ENCODE results near the gene GCNT2.
"Not testable (repeated sequence)": the region's sequence is repeated elsewhere in the genome, so short reads cannot be mapped to it uniquely, and the experiment has no call there.

GCNT2 gene

DNA sequence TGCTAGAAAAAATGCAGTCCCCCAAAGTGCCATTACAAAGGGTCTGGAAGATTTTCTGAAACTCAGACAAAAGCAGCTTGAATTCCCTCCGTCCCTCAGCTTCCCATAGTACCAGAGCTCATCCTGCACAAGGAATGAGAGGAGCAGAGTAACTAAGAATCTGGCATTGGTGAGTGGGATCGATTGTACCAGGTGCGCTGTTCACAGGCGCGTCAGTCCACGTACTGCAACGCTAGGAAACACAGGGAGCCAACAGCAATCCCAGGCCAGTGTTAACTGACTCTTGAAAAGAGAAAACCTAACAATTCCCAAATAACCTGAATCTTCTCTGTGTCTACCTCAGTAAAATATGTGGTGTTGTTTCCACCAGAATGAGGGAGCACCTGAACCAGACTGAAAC, 77.9 kb downstream of the GCNT2 start:
- TF ChIP-seq, protein P1, sequence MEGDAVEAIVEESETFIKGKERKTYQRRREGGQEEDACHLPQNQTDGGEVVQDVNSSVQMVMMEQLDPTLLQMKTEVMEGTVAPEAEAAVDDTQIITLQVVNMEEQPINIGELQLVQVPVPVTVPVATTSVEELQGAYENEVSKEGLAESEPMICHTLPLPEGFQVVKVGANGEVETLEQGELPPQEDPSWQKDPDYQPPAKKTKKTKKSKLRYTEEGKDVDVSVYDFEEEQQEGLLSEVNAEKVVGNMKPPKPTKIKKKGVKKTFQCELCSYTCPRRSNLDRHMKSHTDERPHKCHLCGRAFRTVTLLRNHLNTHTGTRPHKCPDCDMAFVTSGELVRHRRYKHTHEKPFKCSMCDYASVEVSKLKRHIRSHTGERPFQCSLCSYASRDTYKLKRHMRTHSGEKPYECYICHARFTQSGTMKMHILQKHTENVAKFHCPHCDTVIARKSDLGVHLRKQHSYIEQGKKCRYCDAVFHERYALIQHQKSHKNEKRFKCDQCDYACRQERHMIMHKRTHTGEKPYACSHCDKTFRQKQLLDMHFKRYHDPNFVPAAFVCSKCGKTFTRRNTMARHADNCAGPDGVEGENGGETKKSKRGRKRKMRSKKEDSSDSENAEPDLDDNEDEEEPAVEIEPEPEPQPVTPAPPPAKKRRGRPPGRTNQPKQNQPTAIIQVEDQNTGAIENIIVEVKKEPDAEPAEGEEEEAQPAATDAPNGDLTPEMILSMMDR (IDR thresholded peaks at IDR 0.05) = no peak
- DNase-seq = no peak
- H3K27ac ChIP-seq = no peak overlapping the region
- no peak overlapping the region for H3K4me3 ChIP-seq
- no peaks in the 10 kb centered on the region for H3K4me1 ChIP-seq
- H3K27me3 ChIP-seq = no peaks in the 10 kb centered on the region
- no peaks in the 10 kb centered on the region for H3K9me3 ChIP-seq
- intact Hi-C loops (cut with DNase I; ENCODE audit: low total_unique reads) = no loop called here
- no peaks in the 10 kb centered on the region for H3K36me3 ChIP-seq

DNA sequence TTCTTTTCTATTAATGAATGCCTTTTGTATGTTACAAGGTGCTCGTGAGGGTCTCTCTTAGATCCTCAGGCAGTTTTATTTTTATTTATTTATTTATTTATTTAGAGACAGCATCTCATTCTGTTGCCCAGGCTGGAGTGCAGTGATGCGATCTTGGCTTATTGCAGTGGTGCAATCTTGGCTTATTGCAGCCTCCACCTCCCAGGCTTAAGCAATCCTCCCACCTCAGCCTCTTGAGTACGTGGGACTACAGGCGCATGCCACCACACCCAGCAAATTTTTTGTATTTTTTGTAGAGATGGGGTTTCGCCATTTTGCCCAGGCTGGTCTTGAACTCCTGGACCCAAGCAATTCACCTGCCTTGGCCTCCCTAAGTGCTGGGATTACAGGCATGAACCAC, 79.5 kb downstream of the GCNT2 start:
- H3K27ac ChIP-seq; H3K4me3 ChIP-seq; DNase-seq; H3K9me3 ChIP-seq; intact Hi-C loops (cut with DNase I; ENCODE audit: low total_unique reads); H3K4me1 ChIP-seq; H3K27me3 ChIP-seq; H3K36me3 ChIP-seq: not testable (repeated sequence)

DNA sequence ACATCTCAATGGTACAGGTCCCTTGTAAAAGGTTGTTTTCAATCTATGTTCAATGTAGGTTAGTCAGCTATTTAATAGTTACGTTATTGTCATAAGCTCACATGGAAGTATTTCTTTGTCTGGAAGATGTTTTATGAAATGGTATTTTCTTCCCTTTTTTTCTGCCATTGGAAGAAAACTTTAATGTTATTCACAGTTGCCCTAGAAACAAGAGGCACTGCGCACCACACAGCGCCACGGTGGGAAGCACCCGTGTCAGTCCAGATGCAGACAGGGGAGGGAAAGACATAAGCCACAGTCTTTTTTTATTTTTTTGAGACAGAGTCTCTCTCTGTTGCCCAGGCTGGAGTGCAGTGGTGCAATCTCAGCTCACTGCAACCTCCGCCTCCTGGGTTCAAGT, 82.1 kb downstream of the GCNT2 start:
- DNase-seq = no peak
- no peak overlapping the region for H3K27ac ChIP-seq
- no peaks in the 10 kb centered on the region for H3K27me3 ChIP-seq
- intact Hi-C loops (cut with DNase I; ENCODE audit: low total_unique reads) = no loop called here
- TF ChIP-seq, protein P1 (IDR thresholded peaks at IDR 0.05) = no peak
- H3K36me3 ChIP-seq = no peaks in the 10 kb centered on the region
- H3K4me1 ChIP-seq = no peaks in the 10 kb centered on the region
- no peaks in the 10 kb centered on the region for H3K9me3 ChIP-seq
- no peak overlapping the region for H3K4me3 ChIP-seq

DNA sequence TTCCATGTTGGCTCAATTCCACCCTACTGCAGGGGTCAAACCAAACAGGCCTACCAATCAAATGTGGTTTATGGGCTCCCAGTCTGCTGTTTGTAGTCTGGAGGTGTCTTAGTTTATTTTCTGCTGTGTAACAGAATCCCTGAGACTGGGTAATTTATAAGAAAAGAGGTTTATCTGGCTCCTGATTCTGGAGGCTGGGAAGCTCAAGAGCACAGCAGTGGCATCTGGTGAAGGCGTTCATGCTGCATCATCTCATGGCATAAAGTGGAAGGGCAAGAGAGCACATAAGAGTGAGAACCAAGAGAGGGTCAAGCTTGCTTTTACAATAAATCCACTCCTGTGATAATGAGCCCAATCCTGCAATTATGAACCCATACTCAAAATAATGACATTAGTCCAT, 87.9 kb downstream of the GCNT2 start:
- Histone ChIP-seq H3K4me3 (no peak overlapping the region), H3K4me1 (peaks cover 0 to 14% (median 7%) of the 10 kb centered on the region in 4 donors), H3K27ac (no peak overlapping the region), H3K27me3 (no peaks in the 10 kb centered on the region), H3K9me3 (peaks cover 0 to 5% (median 0%) of the 10 kb centered on the region in 3 donors), H3K36me3 (no peaks in the 10 kb centered on the region)
- intact Hi-C loops (cut with DNase I; ENCODE audit: low total_unique reads) = no loop called here
- no peak for DNase-seq
- TF ChIP-seq, protein P1 (IDR thresholded peaks at IDR 0.05) = no peak

DNA sequence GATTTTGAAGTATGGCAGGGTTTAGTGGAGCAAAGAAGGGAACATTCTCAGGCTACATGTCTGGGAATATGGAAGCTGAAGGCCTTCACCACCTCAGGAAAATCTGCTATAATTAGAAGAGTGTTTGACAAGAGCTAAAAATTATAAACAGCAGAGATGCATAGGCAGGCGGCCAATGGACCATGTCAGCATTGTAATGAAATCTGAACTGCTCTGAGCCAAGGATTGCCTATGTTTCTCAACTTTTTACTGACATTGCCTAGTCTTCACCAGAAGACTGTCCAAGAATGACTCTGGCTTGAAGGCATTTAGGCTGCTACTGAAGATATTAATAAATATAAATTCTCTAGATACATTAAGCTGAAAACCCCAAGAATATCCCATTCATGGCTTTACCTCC, 89.1 kb downstream of the GCNT2 start:
- intact Hi-C loops (cut with DNase I; ENCODE audit: low total_unique reads) = no loop called here
- H3K27me3 ChIP-seq = no peaks in the 10 kb centered on the region
- TF ChIP-seq, protein P1 (IDR thresholded peaks at IDR 0.05) = no peak
- no peak overlapping the region for H3K4me3 ChIP-seq
- no peaks in the 10 kb centered on the region for H3K36me3 ChIP-seq
- peaks cover 0 to 17% (median 7%) of the 10 kb centered on the region in 4 donors for H3K4me1 ChIP-seq
- H3K27ac ChIP-seq = no peak overlapping the region
- DNase-seq = no peak
- peaks cover 0 to 5% (median 0%) of the 10 kb centered on the region in 3 donors for H3K9me3 ChIP-seq

DNA sequence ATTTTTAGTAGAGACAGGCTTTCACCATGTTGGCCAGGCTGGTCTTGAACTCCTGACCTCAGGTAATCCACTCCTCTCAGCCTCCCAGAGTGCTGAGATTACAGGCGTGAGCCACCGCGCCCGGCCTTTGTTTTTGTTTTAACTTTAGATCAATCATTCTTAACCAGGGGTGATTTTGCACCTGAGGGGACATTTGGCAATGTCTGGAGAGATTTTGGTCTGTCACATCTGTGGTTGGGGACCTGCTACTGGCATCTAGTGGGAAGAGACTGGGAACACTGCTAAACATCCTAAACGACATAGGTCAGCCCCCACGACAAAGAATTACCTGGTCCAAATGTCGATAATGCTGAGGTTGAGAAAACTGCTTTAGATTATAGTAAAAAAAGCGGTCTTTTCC, 91.0 kb downstream of the GCNT2 start:
- Histone ChIP-seq H3K4me1 (peaks cover 0 to 17% (median 7%) of the 10 kb centered on the region in 4 donors), H3K9me3 (peaks cover 0 to 5% (median 0%) of the 10 kb centered on the region in 3 donors), H3K27ac (no peak overlapping the region), H3K27me3 (no peaks in the 10 kb centered on the region), H3K4me3 (no peak overlapping the region), H3K36me3 (no peaks in the 10 kb centered on the region)
- intact Hi-C loops (cut with DNase I; ENCODE audit: low total_unique reads) = no loop called here
- TF ChIP-seq, protein P1 (IDR thresholded peaks at IDR 0.05) = no peak
- no peak for DNase-seq

Data from tibial artery (tissue), 4 donors.